Fibroblast of lung (primary cell): ENCODE measurements around the gene CCDC47.

Source experiments
- EZH2 ChIP-seq: IDR thresholded peaks from 2 replicates; pipeline ENCODE4 v1.5.1; 2012; ENCODE audit warnings: low read length, control low read depth, mild to moderate bottlenecking; ENCODE audit errors: missing control alignments
- TF ChIP-seq, protein P1 (sequence below), 2 donors: IDR thresholded peaks in 1 of 2; conservative IDR thresholded peaks in 1 of 2; 1 replicate in 1 of 2; 2 replicates in 1 of 2; pipeline ENCODE4 v1.5.1; 2011 to 2012; ENCODE audit warnings: low read length in 2 of 2, control low read depth in 1 of 2, inconsistent platforms in 1 of 2, low read depth in 1 of 2, mild to moderate bottlenecking in 1 of 2

DNA sequence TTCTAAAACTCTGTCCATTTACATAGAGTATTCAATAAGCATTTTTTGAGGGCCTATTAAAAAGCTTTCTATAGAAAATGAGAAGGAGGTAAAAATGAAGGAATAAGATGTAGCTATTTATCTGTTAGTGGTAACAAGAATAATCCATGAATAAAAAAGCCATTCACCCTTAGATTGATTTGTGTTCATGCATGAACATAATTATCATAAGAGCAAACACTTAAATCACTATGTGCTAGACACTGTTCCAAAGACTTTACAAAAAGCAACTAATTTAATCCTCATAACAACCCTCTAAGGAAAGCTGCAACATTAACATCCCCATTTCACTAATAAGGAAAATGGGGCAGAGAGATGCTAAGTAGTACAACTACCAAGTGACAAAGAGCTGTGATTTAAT lies 6.6 kb downstream of the CCDC47 start:
- TF ChIP-seq, protein P1, sequence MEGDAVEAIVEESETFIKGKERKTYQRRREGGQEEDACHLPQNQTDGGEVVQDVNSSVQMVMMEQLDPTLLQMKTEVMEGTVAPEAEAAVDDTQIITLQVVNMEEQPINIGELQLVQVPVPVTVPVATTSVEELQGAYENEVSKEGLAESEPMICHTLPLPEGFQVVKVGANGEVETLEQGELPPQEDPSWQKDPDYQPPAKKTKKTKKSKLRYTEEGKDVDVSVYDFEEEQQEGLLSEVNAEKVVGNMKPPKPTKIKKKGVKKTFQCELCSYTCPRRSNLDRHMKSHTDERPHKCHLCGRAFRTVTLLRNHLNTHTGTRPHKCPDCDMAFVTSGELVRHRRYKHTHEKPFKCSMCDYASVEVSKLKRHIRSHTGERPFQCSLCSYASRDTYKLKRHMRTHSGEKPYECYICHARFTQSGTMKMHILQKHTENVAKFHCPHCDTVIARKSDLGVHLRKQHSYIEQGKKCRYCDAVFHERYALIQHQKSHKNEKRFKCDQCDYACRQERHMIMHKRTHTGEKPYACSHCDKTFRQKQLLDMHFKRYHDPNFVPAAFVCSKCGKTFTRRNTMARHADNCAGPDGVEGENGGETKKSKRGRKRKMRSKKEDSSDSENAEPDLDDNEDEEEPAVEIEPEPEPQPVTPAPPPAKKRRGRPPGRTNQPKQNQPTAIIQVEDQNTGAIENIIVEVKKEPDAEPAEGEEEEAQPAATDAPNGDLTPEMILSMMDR (conservative IDR thresholded peaks at IDR 0.05 in 1 of 2, IDR thresholded peaks at IDR 0.05 in 1 of 2; ENCODE audit: low read depth in 1 of 2, low read length in 2 of 2) = no peak
- no peak for TF ChIP-seq EZH2
